SK-MEL-5 (cell line): ENCODE results near the gene WNK3. TPM values are rescaled to one million over a fixed set of nuclear protein-coding genes. Genes with fewer than 3 reads are reported as not detected.

Experiments used
- DNase-seq: peaks from one replicate; pipeline ENCODE4 v3.0.0-alpha.2; 2016; ENCODE audit warnings: low read depth, low spot score
- in situ Hi-C: cut with HindIII; loops from 2 replicates; pipeline ENCODE4 v1.10.0; 2016; ENCODE audit warnings: low sequenced_read_pairs, high pct_unique_total_duplicates, low pct_unique_long_range_greater_than_20kb
- total RNA-seq: library from RNA; depleted of rRNA; stranded (reverse); fragments of >200 nt; shearing (Covaris generic); gene quantifications from 2 replicates; pipeline ENCODE4 v1.2.3, GENCODE V29; 2014

WNK3 gene
- total RNA-seq, 1 experiment from 2014 or later, result 8.6 TPM

- DNase-seq, result no peak
- in situ Hi-C loops, result no loop called here
Measured at GRCh38 chrX:54281676-54282075, 76.2 kb downstream of the WNK3 start.

- DNase-seq, result no peak
- in situ Hi-C loops, result no loop called here
Measured at GRCh38 chrX:54280466-54280865, 77.4 kb downstream of the WNK3 start.

GRCh38 chrX:54271664-54272063, 86.2 kb downstream of the WNK3 start:
- DNase-seq, result no peak
- in situ Hi-C loops, result no loop called here

GRCh38 chrX:54248309-54248708, 109.5 kb downstream of the WNK3 start:
- in situ Hi-C loops, result no loop called here
- peak; percentile 47 for DNase-seq

- in situ Hi-C loops, result no loop called here
- no peak for DNase-seq
Measured at GRCh38 chrX:54246866-54247265, 111.0 kb downstream of the WNK3 start.

- no peak for DNase-seq
- in situ Hi-C loops, result no loop called here
Measured at GRCh38 chrX:54238588-54238987, 119.3 kb downstream of the WNK3 start.

- DNase-seq, result no peak
- in situ Hi-C loops, result no loop called here
Measured at GRCh38 chrX:54237014-54237413, 120.8 kb downstream of the WNK3 start.

- DNase-seq, result no peak
- in situ Hi-C loops, result no loop called here
Measured at GRCh38 chrX:54230435-54231148, 127.3 kb downstream of the WNK3 start.

- DNase-seq, result no peak
- in situ Hi-C loops, result no loop called here
Measured at GRCh38 chrX:54223581-54223980, 134.3 kb downstream of the WNK3 start.

- no peak for DNase-seq
Measured at GRCh38 chrX:54213603-54214002, 144.2 kb downstream of the WNK3 start.

GRCh38 chrX:54208531-54208930, 149.3 kb downstream of the WNK3 start:
- no peak for DNase-seq
- in situ Hi-C loops, result no loop called here

More at GRCh38 chrX:54213603-54214002, 144.2 kb downstream of the WNK3 start:
- in situ Hi-C loops, result no loop called here

- in situ Hi-C loops, result no loop called here
- no peak for DNase-seq
Measured at GRCh38 chrX:54198262-54198661, 159.6 kb downstream of the WNK3 start.

- in situ Hi-C loops, result no loop called here
- no peak for DNase-seq
Measured at GRCh38 chrX:54194982-54195588, 162.8 kb downstream of the WNK3 start.

- in situ Hi-C loops, result no loop called here
- DNase-seq, result no peak
Measured at GRCh38 chrX:54193085-54193821, 164.6 kb downstream of the WNK3 start.

- in situ Hi-C loops, result no loop called here
- no peak for DNase-seq
Measured at GRCh38 chrX:54184474-54184873, 173.4 kb downstream of the WNK3 start.

GRCh38 chrX:54182864-54183613, 174.8 kb downstream of the WNK3 start, which contains the start of gene FAM120C:
Gene FAM120C (minus strand): TSS chrX:54183254. CDS start chrX:54183198, 56 bp downstream.
- in situ Hi-C loops, result no loop called here
- peak; percentile 82 for DNase-seq

- in situ Hi-C loops, result no loop called here
- DNase-seq, result peak; percentile 32
Measured at GRCh38 chrX:54182194-54182863, 175.5 kb downstream of the WNK3 start.
